ENCODE data around the gene SPIRE2.
"Not testable (repeated sequence)": the region's sequence is repeated elsewhere in the genome, so short reads cannot be mapped to it uniquely, and the experiment has no call there.

Gene SPIRE2, protein sequence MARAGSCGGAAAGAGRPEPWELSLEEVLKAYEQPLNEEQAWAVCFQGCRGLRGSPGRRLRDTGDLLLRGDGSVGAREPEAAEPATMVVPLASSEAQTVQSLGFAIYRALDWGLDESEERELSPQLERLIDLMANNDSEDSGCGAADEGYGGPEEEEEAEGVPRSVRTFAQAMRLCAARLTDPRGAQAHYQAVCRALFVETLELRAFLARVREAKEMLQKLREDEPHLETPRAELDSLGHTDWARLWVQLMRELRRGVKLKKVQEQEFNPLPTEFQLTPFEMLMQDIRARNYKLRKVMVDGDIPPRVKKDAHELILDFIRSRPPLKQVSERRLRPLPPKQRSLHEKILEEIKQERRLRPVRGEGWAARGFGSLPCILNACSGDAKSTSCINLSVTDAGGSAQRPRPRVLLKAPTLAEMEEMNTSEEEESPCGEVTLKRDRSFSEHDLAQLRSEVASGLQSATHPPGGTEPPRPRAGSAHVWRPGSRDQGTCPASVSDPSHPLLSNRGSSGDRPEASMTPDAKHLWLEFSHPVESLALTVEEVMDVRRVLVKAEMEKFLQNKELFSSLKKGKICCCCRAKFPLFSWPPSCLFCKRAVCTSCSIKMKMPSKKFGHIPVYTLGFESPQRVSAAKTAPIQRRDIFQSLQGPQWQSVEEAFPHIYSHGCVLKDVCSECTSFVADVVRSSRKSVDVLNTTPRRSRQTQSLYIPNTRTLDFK

DNA sequence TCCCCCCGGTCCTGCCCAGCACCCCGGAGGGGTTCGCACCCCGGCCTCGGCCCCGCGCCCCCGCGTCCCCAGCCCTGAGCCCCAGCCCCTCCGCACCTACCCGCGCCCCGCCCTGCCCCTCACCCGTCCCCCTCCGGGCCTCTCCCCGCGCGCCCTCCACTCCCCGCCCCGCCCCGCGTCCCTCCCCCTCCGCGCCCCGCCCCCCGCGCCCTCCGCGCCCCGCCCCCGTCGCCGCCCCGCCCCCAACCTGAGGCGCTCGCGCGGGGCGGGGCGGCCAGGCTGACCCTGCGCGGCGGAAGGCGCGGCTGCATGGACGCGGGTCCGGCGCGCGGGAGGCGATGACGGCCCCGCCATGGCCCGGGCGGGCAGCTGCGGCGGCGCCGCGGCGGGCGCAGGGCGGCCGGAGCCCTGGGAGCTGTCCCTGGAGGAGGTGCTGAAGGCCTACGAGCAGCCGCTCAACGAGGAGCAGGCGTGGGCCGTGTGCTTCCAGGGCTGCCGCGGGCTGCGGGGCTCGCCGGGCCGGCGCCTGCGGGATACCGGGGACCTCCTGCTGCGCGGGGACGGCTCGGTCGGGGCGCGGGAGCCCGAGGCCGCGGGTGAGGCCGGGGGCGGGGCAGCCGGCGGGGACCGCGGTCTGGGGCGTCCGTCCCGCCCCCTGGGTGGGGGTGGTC, at the start of gene SPIRE2:
Gene SPIRE2 (plus strand): TSS at position 277 of the 671 bp plus-strand sequence. CDS start 76 bp downstream, at position 353.
- peak; percentile 88 for DNase-seq (ENCODE audit: low spot score)
- TF ChIP-seq, protein P1, sequence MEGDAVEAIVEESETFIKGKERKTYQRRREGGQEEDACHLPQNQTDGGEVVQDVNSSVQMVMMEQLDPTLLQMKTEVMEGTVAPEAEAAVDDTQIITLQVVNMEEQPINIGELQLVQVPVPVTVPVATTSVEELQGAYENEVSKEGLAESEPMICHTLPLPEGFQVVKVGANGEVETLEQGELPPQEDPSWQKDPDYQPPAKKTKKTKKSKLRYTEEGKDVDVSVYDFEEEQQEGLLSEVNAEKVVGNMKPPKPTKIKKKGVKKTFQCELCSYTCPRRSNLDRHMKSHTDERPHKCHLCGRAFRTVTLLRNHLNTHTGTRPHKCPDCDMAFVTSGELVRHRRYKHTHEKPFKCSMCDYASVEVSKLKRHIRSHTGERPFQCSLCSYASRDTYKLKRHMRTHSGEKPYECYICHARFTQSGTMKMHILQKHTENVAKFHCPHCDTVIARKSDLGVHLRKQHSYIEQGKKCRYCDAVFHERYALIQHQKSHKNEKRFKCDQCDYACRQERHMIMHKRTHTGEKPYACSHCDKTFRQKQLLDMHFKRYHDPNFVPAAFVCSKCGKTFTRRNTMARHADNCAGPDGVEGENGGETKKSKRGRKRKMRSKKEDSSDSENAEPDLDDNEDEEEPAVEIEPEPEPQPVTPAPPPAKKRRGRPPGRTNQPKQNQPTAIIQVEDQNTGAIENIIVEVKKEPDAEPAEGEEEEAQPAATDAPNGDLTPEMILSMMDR (IDR thresholded peaks at IDR 0.05; ENCODE audit: borderline replicate concordance, control extremely low read depth, extremely low read depth, insufficient read depth, missing control alignments), result no peak
- in situ Hi-C loops (cut with MboI; ENCODE audit: low sequenced_read_pairs, unreplicated experiment), result no loop called here

DNA sequence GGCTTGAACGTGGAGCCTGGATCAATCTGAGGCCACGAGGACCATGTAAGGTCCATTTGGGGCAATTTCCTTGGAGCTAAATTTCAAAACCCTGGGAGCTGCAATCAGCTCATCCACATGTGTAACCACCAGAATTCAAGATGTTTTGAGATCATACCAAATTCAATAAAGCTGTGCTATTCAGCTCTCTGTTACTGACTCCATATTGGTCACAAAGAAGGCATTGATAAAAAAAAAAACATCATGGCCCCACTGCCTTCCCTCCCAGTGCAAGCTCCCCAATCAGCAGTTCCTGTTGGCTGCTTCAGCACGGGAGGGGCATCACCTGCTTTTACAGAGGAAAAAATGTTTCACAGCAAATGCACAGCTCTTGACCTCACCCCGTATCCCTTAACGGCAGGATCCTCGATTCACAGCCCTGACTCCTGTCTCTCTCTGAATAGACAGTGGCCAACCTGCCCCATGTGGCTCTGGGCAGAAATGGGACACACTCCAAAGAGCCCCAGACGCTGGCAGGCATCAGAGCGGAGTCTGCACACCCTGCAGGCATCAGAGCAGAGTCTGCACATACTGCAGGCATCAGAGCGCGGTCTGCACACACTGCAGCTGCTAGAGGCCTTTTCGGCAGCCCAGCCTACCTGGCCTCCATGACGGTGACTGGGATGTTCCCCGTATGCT, 48.9 kb upstream of the SPIRE2 start:
- DNase-seq (ENCODE audit: low spot score), result no peak
- in situ Hi-C loops (cut with MboI; ENCODE audit: low sequenced_read_pairs, unreplicated experiment), result no loop called here
- TF ChIP-seq, protein P1 (IDR thresholded peaks at IDR 0.05; ENCODE audit: borderline replicate concordance, control extremely low read depth, extremely low read depth, insufficient read depth, missing control alignments), result no peak

DNA sequence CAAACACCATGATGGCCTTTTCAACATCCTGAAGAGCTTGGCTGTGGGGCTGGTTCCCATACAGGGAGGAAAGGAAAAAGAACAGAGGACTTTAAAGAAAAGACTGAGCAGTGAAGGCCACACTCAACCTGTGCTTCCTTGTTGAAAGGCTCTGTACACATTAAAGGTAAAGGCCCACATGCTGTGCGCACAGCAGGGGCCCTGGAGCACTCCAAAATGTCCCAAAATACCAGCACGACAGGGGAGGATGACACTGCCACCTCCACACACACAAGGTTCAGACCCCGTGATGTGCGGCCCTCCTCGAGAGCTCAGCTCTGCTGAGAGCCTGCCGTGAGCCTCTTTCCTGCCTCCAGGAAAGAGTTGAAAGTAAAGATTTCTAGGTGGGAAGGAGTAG, 48.4 kb upstream of the SPIRE2 start:
- in situ Hi-C loops (cut with MboI; ENCODE audit: low sequenced_read_pairs, unreplicated experiment), result no loop called here
- DNase-seq (ENCODE audit: low spot score), result no peak
- TF ChIP-seq, protein P1 (IDR thresholded peaks at IDR 0.05; ENCODE audit: borderline replicate concordance, control extremely low read depth, extremely low read depth, insufficient read depth, missing control alignments), result no peak

DNA sequence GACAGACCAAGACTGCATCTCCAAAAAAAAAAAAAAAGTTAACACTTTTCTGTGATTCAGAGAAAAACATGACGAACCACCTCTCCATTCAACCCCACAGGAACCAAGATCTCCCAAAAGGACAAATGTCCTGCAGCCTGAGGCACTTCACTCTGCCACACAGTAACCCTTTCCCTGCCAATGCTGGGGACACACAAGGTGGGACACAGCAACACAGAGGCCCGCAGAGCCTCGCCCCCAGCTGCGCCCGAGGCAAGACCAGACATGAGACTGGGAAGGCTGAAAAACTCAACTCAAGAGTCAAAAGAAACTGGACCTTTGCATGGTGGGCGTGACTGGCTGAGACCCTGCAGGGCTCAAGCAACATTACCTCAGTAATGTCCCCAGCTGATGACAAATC, 45.8 kb upstream of the SPIRE2 start:
- in situ Hi-C loops (cut with MboI; ENCODE audit: low sequenced_read_pairs, unreplicated experiment), result no loop called here
- peak; percentile 30 for DNase-seq (ENCODE audit: low spot score)
- TF ChIP-seq, protein P1 (IDR thresholded peaks at IDR 0.05; ENCODE audit: borderline replicate concordance, control extremely low read depth, extremely low read depth, insufficient read depth, missing control alignments), result no peak

DNA sequence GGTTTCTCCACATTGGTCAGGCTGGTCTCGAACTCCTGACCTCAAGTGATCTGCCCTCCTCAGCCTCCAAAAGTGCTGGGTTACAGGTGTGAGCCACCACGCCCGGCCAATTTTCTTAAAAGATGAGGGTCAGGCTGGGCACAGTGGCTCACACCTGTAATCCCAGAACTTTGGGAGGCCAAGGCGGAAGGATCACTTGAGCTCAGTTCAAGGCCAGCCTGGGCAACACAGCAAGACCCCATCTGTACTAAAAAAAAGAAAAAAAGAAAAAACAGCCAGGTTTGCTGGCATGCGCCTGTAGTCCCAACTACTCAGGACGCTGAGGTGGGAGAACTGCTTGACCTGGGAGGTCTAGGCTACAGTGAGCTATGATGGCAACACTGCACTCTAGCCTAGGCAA, 44.3 kb upstream of the SPIRE2 start:
- in situ Hi-C loops (cut with MboI; ENCODE audit: low sequenced_read_pairs, unreplicated experiment); DNase-seq (ENCODE audit: low spot score): not testable (repeated sequence)

DNA sequence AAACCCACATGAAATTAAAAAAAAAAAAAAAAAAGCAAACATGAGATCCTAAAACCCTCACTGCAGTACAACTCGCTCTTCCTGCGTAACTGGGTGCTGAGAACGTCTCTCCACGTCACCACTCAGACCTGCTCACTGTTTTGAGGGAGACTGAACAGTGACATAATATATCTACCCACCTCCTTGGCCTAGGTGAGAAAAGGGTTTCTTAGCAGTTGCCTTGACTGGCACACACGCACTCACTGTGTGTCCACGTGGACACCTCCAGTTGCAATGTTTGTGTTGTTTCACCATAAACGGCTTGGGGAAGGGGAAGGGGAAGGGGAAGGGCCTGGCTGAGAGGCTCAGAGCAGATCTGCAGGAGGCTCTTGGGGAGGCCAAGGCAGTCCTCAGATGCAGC, 43.9 kb upstream of the SPIRE2 start:
- DNase-seq (ENCODE audit: low spot score), result no peak
- TF ChIP-seq, protein P1 (IDR thresholded peaks at IDR 0.05; ENCODE audit: borderline replicate concordance, control extremely low read depth, extremely low read depth, insufficient read depth, missing control alignments), result no peak
- in situ Hi-C loops (cut with MboI; ENCODE audit: low sequenced_read_pairs, unreplicated experiment), result no loop called here

All from GM13976 (cell line).